SU-DHL-6 (cell line): ENCODE results near the gene CYP24A1.

Experiments
- H2AFZ ChIP-seq: fragments of 200-600 bp; sonication (generic); 2 replicates; pipeline ENCODE4 v1.6.1; 2014; ENCODE audit warnings: low read depth, mild to moderate bottlenecking, moderate library complexity, mixed read lengths, antibody characterized with exemption, low read length; ENCODE audit not compliant: severe bottlenecking
- H3F3A ChIP-seq: fragments of 200-600 bp; shearing (Covaris generic); 2 replicates; pipeline ENCODE4 v1.6.0; 2016; ENCODE audit warnings: antibody characterized with exemption, mild to moderate bottlenecking; ENCODE audit not compliant: insufficient read depth
- H3K27ac ChIP-seq: fragments of 200-600 bp; sonication (generic); 2 replicates; pipeline ENCODE4 v1.5.1; 2016; ENCODE audit warnings: low read depth, mild to moderate bottlenecking, low read length, moderate library complexity, mixed read lengths
- H3K27me3 ChIP-seq: fragments of 200-600 bp; sonication (generic), shearing (Covaris generic); 2 replicates; pipeline ENCODE4 v1.6.0; 2014; ENCODE audit warnings: mild to moderate bottlenecking, low read length
- H3K36me3 ChIP-seq: fragments of 200-600 bp; sonication (generic); 2 replicates; pipeline ENCODE4 v1.6.1; 2014; ENCODE audit warnings: mild to moderate bottlenecking, low read length, mixed read lengths
- H3K4me2 ChIP-seq: fragments of 300-600, 200-600 bp; shearing (Covaris generic), sonication (generic); 2 replicates; pipeline ENCODE4 v1.6.0; 2014; ENCODE audit warnings: low read length, low read depth, mild to moderate bottlenecking; ENCODE audit not compliant: poor library complexity, severe bottlenecking
- H3K4me3 ChIP-seq: fragments of 200-600 bp; sonication (generic); 2 replicates; pipeline ENCODE4 v1.5.1; 2014; ENCODE audit warnings: antibody characterized with exemption, low read length, mild to moderate bottlenecking, mixed read lengths; ENCODE audit not compliant: insufficient read depth, poor library complexity, severe bottlenecking
- H3K79me2 ChIP-seq: fragments of 200-600 bp; sonication (generic); 2 replicates; pipeline ENCODE4 v1.6.1; 2014; ENCODE audit warnings: mild to moderate bottlenecking, low read length, moderate library complexity; ENCODE audit not compliant: insufficient read depth
- H3K9ac ChIP-seq: fragments of 200-600 bp; sonication (generic); 2 replicates; pipeline ENCODE4 v1.7.0; 2014; ENCODE audit warnings: mild to moderate bottlenecking, low read length
- H3K9me2 ChIP-seq: fragments of 200-600 bp; sonication (generic); replicated peaks from 2 replicates; pipeline ENCODE4 v1.6.1; 2014; ENCODE audit warnings: low read length; ENCODE audit not compliant: insufficient read depth
- H3K9me3 ChIP-seq: fragments of 200-600 bp; sonication (generic); 2 replicates; pipeline ENCODE4 v1.6.1; 2014; ENCODE audit warnings: low read length, mixed read lengths; ENCODE audit not compliant: insufficient read depth
- H4K20me1 ChIP-seq: fragments of 200-600 bp; sonication (generic); 2 replicates; pipeline ENCODE4 v1.6.1; 2014; ENCODE audit warnings: low read depth, mild to moderate bottlenecking, antibody characterized with exemption, low read length, moderate library complexity, mixed read lengths
- CTCF ChIP-seq: fragments of 200-600 bp; sonication (generic); IDR thresholded peaks from one replicate; pipeline ENCODE4 v1.5.1; 2017; ENCODE audit warnings: antibody characterized with exemption, mild to moderate bottlenecking, low read length, moderate library complexity; ENCODE audit not compliant: insufficient read depth, poor library complexity, severe bottlenecking
- EZH2phosphoT487 ChIP-seq: fragments of 200-600 bp; sonication (generic), shearing (Covaris generic); conservative IDR thresholded peaks from 2 replicates; pipeline ENCODE4 v1.6.1; 2018; ENCODE audit warnings: mild to moderate bottlenecking, antibody characterized with exemption, low read length, moderate library complexity, mixed read lengths

The CYP24A1 gene

DNA sequence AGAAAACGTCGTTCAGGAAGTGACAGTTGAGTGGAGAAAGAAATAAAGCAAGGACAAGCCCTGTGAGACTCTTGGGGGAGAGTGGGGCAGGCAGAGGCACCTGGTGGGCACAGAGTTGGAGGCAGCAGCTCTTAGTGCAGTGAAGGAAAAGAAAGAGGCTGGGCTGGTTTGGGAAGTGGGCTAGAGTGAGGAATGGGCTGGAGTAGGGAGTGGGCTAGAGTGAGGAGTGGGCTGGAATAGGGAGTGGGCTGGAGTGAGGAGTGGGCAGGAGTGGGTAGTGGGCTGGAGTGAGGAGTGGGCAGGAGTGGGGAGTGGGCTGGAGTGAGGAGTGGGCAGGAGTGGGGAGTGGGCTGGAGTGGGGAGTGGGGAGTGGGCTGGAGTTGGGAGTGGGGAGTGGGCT, 59.7 kb downstream of the CYP24A1 start:
- no peaks in the 10 kb centered on the region for H3K36me3 ChIP-seq
- no peaks in the 10 kb centered on the region for H3F3A ChIP-seq

DNA sequence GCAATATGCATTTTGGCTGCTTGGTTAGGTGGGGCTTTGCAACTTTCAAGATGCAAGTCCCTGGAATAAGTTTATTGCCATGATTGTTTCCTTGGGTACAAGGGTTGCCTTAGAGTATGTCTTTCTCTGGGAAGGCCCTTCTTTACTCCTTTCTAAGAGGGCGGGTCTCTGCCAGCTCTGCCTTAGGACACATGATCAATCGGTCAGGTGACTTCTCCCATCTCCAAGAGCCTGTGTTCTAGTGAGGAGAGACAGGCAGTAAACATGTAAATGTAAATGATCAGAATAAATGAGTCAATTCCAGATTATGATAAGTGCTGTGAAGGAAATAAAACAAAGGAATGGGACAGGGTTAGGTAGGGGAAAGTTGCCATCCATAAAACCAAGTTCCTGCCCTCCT, 60.2 kb downstream of the CYP24A1 start:
- Histone ChIP-seq H3K9me2 (no peaks in the 10 kb centered on the region), H2AFZ (no peak overlapping the region), H3F3A (no peaks in the 10 kb centered on the region), H3K79me2 (no peaks in the 10 kb centered on the region), H3K27me3 (no peaks in the 10 kb centered on the region), H3K4me3 (no peak overlapping the region), H3K4me2 (no peak overlapping the region), H4K20me1 (no peaks in the 10 kb centered on the region), H3K36me3 (no peaks in the 10 kb centered on the region), H3K9me3 (no peaks in the 10 kb centered on the region), H3K9ac (no peak overlapping the region), H3K27ac (no peak overlapping the region)
- no peak for TF ChIP-seq EZH2phosphoT487
- no peak for TF ChIP-seq CTCF

More for the DNA sequence above, 59.7 kb downstream of the CYP24A1 start:
- no peaks in the 10 kb centered on the region for H3K9me2 ChIP-seq
- no peak overlapping the region for H3K4me2 ChIP-seq
- no peak for TF ChIP-seq EZH2phosphoT487
- no peak for TF ChIP-seq CTCF
- no peaks in the 10 kb centered on the region for H4K20me1 ChIP-seq
- no peaks in the 10 kb centered on the region for H3K79me2 ChIP-seq
- H2AFZ ChIP-seq = no peak overlapping the region
- H3K4me3 ChIP-seq = no peak overlapping the region
- no peaks in the 10 kb centered on the region for H3K9me3 ChIP-seq
- no peaks in the 10 kb centered on the region for H3K27me3 ChIP-seq
- H3K9ac ChIP-seq = no peak overlapping the region
- no peak overlapping the region for H3K27ac ChIP-seq

- no peak overlapping the region for H3K9ac ChIP-seq
- H3K27ac ChIP-seq = no peak overlapping the region
- TF ChIP-seq EZH2phosphoT487 (no peak), CTCF (no peak)
- no peak overlapping the region for H3K4me3 ChIP-seq
- H3K36me3 ChIP-seq = no peaks in the 10 kb centered on the region
- no peaks in the 10 kb centered on the region for H4K20me1 ChIP-seq
- no peaks in the 10 kb centered on the region for H3K9me3 ChIP-seq
- no peaks in the 10 kb centered on the region for H3K27me3 ChIP-seq
- H3F3A ChIP-seq = no peaks in the 10 kb centered on the region
- no peaks in the 10 kb centered on the region for H3K79me2 ChIP-seq
- H3K4me2 ChIP-seq = no peak overlapping the region
- H3K9me2 ChIP-seq = no peaks in the 10 kb centered on the region
- no peak overlapping the region for H2AFZ ChIP-seq
These were observed 61.4 kb downstream of the CYP24A1 start for GRCh38 chr20:54112221-54112884.
